GM19397 (cell line): Measurements from ENCODE around the gene LRRC56.

ENCODE experiments used
- ATAC-seq: cut with Tn5 transposase; IDR thresholded peaks from one replicate; pipeline ENCODE4 v1.9.1; 2021; ENCODE audit warnings: mild to moderate bottlenecking, moderate library complexity; ENCODE audit not compliant: unreplicated experiment

The LRRC56 gene

GRCh38 chr11:592501-592900 is 55.2 kb downstream of the LRRC56 start:
- no peak for ATAC-seq

GRCh38 chr11:592918-593317 is 55.6 kb downstream of the LRRC56 start:
- ATAC-seq = no peak

GRCh38 chr11:593347-593746 is 56.0 kb downstream of the LRRC56 start:
- no peak for ATAC-seq

- ATAC-seq = no peak
Measured at GRCh38 chr11:595400-595799, 58.1 kb downstream of the LRRC56 start.

- no peak for ATAC-seq
Measured at GRCh38 chr11:596374-596773, 59.0 kb downstream of the LRRC56 start.

- no peak for ATAC-seq
Measured at GRCh38 chr11:597166-597725, 59.9 kb downstream of the LRRC56 start.

GRCh38 chr11:598005-598680 is 60.8 kb downstream of the LRRC56 start:
- ATAC-seq = no peak

- no peak for ATAC-seq
Measured at GRCh38 chr11:601573-602245, 64.4 kb downstream of the LRRC56 start.

- ATAC-seq = no peak
Measured at GRCh38 chr11:603154-603553, 65.8 kb downstream of the LRRC56 start.
